ENCODE data around the gene SLC6A4.

DNA sequence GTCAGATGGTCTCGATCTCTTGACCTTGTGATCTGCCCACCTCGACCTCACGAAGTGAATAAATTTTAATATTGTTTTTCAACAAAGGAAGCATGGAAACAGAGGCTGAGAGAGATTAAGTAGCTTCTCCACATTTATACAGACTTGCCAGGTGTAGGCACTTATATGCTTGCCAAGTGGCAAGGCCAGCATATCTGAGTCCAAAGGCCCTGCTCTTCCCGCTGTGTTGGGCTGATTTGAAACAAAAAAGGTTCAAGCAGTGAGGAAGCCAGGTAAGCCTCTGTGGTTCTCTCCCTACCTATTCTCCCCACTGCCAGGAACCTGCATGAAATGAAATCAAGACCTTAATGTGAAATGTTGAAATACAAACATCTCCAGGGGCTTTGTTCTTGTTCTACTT, 7.5 kb upstream of the SLC6A4 start:
- TF ChIP-seq, protein P1, sequence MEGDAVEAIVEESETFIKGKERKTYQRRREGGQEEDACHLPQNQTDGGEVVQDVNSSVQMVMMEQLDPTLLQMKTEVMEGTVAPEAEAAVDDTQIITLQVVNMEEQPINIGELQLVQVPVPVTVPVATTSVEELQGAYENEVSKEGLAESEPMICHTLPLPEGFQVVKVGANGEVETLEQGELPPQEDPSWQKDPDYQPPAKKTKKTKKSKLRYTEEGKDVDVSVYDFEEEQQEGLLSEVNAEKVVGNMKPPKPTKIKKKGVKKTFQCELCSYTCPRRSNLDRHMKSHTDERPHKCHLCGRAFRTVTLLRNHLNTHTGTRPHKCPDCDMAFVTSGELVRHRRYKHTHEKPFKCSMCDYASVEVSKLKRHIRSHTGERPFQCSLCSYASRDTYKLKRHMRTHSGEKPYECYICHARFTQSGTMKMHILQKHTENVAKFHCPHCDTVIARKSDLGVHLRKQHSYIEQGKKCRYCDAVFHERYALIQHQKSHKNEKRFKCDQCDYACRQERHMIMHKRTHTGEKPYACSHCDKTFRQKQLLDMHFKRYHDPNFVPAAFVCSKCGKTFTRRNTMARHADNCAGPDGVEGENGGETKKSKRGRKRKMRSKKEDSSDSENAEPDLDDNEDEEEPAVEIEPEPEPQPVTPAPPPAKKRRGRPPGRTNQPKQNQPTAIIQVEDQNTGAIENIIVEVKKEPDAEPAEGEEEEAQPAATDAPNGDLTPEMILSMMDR (conservative IDR thresholded peaks at IDR 0.05; ENCODE audit: low read depth, low read length): no peak
- TF ChIP-seq EZH2 (IDR thresholded peaks at IDR 0.05; ENCODE audit: borderline replicate concordance, low read depth, low read length, poor library complexity, severe bottlenecking): no peak
